GM23338 (cell line): ENCODE results near the gene TINAGL1.

Experiments used
- CREB1 ChIP-seq: fragments of 250-450 bp; sonication (Bioruptor Pico); IDR thresholded peaks from 2 replicates; pipeline ENCODE4 v1.5.0; 2020; ENCODE audit warnings: low read depth, mild to moderate bottlenecking, moderate library complexity
- CTCF ChIP-seq, 2 experiments: fragments of 200-600 bp in 1 of 2; sonication (generic) in 1 of 2; conservative IDR thresholded peaks; 2 replicates each; pipeline versions ENCODE4 v1.5.1 to v1.6.1; 2016 to 2017; ENCODE audit warnings: antibody characterized with exemption in 2 of 2, low read depth in 2 of 2, mild to moderate bottlenecking in 2 of 2, moderate library complexity in 1 of 2
- ETS1 ChIP-seq: IDR thresholded peaks from 2 replicates; pipeline ENCODE4 v1.6.1; 2016; ENCODE audit warnings: antibody characterized with exemption
- EZH2 ChIP-seq: fragments of 200-600 bp; sonication (generic); IDR thresholded peaks from one replicate; pipeline ENCODE4 v1.8.0; 2017; ENCODE audit warnings: antibody characterized with exemption, mild to moderate bottlenecking, low read depth; ENCODE audit not compliant: unreplicated experiment
- EZH2phosphoT487 ChIP-seq: fragments of 200-600 bp; sonication (generic); IDR thresholded peaks from one replicate; pipeline ENCODE4 v1.8.1; 2018; ENCODE audit warnings: antibody characterized with exemption; ENCODE audit not compliant: unreplicated experiment
- POLR2AphosphoS5 ChIP-seq: IDR thresholded peaks from 2 replicates; pipeline ENCODE4 v1.6.1; 2016; ENCODE audit warnings: antibody characterized with exemption, low read depth
- REST ChIP-seq: IDR thresholded peaks from one replicate; pipeline ENCODE4 v1.6.1; 2018; ENCODE audit warnings: antibody characterized with exemption; ENCODE audit not compliant: unreplicated experiment
- ZNF331 ChIP-seq: fragments of 250-450 bp; sonication (Bioruptor Pico); IDR thresholded peaks from 2 replicates; pipeline ENCODE4 v1.5.0; 2020; ENCODE audit warnings: low read depth, mild to moderate bottlenecking, moderate library complexity
- TF ChIP-seq, protein P1 (sequence below): fragments of 250-450 bp; sonication (Bioruptor Pico); IDR thresholded peaks from 2 replicates; pipeline ENCODE4 v1.5.0; 2020; ENCODE audit warnings: mild to moderate bottlenecking, moderate library complexity

DNA sequence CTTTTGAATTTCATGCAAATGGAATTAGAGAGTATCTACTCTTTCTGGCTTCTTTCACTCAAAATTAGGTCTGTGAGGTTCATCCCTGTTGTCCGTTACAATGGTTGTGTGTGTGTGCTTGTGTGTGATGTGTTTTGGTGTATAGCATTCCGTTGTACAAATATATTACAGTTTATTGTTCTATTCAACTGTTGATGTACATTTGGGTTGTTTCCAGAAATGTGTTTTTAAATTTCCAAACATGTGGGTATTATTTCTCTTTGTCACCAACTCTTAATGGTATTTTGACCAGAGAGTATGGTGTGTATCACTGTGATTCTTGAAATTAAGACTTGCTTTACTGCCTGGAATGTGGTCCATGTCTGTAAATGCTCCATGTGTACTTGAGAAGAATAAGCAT lies 24.3 kb downstream of the TINAGL1 start:
- TF ChIP-seq, protein P1, sequence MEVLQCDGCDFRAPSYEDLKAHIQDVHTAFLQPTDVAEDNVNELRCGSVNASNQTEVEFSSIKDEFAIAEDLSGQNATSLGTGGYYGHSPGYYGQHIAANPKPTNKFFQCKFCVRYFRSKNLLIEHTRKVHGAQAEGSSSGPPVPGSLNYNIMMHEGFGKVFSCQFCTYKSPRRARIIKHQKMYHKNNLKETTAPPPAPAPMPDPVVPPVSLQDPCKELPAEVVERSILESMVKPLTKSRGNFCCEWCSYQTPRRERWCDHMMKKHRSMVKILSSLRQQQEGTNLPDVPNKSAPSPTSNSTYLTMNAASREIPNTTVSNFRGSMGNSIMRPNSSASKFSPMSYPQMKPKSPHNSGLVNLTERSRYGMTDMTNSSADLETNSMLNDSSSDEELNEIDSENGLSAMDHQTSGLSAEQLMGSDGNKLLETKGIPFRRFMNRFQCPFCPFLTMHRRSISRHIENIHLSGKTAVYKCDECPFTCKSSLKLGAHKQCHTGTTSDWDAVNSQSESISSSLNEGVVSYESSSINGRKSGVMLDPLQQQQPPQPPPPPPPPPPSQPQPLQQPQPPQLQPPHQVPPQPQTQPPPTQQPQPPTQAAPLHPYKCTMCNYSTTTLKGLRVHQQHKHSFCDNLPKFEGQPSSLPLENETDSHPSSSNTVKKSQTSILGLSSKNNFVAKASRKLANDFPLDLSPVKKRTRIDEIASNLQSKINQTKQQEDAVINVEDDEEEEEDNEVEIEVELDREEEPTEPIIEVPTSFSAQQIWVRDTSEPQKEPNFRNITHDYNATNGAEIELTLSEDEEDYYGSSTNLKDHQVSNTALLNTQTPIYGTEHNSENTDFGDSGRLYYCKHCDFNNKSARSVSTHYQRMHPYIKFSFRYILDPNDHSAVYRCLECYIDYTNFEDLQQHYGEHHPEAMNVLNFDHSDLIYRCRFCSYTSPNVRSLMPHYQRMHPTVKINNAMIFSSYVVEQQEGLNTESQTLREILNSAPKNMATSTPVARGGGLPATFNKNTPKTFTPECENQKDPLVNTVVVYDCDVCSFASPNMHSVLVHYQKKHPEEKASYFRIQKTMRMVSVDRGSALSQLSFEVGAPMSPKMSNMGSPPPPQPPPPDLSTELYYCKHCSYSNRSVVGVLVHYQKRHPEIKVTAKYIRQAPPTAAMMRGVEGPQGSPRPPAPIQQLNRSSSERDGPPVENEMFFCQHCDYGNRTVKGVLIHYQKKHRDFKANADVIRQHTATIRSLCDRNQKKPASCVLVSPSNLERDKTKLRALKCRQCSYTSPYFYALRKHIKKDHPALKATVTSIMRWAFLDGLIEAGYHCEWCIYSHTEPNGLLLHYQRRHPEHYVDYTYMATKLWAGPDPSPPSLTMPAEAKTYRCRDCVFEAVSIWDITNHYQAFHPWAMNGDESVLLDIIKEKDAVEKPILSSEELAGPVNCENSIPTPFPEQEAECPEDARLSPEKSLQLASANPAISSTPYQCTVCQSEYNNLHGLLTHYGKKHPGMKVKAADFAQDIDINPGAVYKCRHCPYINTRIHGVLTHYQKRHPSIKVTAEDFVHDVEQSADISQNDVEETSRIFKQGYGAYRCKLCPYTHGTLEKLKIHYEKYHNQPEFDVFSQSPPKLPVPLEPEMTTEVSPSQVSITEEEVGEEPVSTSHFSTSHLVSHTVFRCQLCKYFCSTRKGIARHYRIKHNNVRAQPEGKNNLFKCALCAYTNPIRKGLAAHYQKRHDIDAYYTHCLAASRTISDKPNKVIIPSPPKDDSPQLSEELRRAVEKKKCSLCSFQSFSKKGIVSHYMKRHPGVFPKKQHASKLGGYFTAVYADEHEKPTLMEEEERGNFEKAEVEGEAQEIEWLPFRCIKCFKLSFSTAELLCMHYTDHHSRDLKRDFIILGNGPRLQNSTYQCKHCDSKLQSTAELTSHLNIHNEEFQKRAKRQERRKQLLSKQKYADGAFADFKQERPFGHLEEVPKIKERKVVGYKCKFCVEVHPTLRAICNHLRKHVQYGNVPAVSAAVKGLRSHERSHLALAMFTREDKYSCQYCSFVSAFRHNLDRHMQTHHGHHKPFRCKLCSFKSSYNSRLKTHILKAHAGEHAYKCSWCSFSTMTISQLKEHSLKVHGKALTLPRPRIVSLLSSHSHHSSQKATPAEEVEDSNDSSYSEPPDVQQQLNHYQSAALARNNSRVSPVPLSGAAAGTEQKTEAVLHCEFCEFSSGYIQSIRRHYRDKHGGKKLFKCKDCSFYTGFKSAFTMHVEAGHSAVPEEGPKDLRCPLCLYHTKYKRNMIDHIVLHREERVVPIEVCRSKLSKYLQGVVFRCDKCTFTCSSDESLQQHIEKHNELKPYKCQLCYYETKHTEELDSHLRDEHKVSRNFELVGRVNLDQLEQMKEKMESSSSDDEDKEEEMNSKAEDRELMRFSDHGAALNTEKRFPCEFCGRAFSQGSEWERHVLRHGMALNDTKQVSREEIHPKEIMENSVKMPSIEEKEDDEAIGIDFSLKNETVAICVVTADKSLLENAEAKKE (CRISPR knock-in tag), result no peak
- TF ChIP-seq POLR2AphosphoS5 (no peak), CTCF (conservative IDR thresholded peaks at IDR 0.05; ENCODE audit: low read depth in 2 of 2) (no peak), EZH2 (no peak), REST (no peak), CREB1 (CRISPR knock-in tag) (no peak), EZH2phosphoT487 (no peak), ETS1 (no peak), ZNF331 (CRISPR knock-in tag) (no peak)
